NCI-H2029 treated with DMSO at 0.1 percent for 48 hours (cell line): ENCODE measurements around the gene MICALL1.

ENCODE experiments used
- DNase-seq: peaks from one replicate; lab custom pipeline; 2025; lab: John Stamatoyannopoulos, UW

MICALL1 gene

GRCh38 chr22:37906364-37907008, 389 bp downstream of the MICALL1 start:
- no peak for DNase-seq

GRCh38 chr22:37907036-37907954, 1.2 kb downstream of the MICALL1 start:
- DNase-seq: no peak

GRCh38 chr22:37909766-37910165, 3.7 kb downstream of the MICALL1 start:
- DNase-seq: no peak

GRCh38 chr22:37910890-37911672, 5.0 kb downstream of the MICALL1 start:
- no peak for DNase-seq

- DNase-seq: no peak
Measured at GRCh38 chr22:37911697-37912096, 5.6 kb downstream of the MICALL1 start.

- DNase-seq: no peak
Measured at GRCh38 chr22:37912171-37912570, 6.1 kb downstream of the MICALL1 start.

- DNase-seq: no peak
Measured at GRCh38 chr22:37913233-37913721, 7.2 kb downstream of the MICALL1 start.

GRCh38 chr22:37916311-37916710, 10.2 kb downstream of the MICALL1 start:
- DNase-seq: no peak

- no peak for DNase-seq
Measured at GRCh38 chr22:37917874-37918548, 11.9 kb downstream of the MICALL1 start.

- no peak for DNase-seq
Measured at GRCh38 chr22:37918580-37919270, 12.6 kb downstream of the MICALL1 start.

- DNase-seq: no peak
Measured at GRCh38 chr22:37920126-37920525, 14.0 kb downstream of the MICALL1 start.

- no peak for DNase-seq
Measured at GRCh38 chr22:37922191-37922590, 16.1 kb downstream of the MICALL1 start.

- no peak for DNase-seq
Measured at GRCh38 chr22:37923927-37924326, 17.8 kb downstream of the MICALL1 start.

GRCh38 chr22:37924386-37925065, 18.4 kb downstream of the MICALL1 start:
- DNase-seq: no peak

GRCh38 chr22:37925330-37925729, 19.2 kb downstream of the MICALL1 start:
- no peak for DNase-seq

- DNase-seq: no peak
Measured at GRCh38 chr22:37925767-37926166, 19.7 kb downstream of the MICALL1 start.

GRCh38 chr22:37926358-37926757, 20.3 kb downstream of the MICALL1 start:
- no peak for DNase-seq

- DNase-seq: no peak
Measured at GRCh38 chr22:37926771-37927636, 20.9 kb downstream of the MICALL1 start.

GRCh38 chr22:37927637-37927936, 21.5 kb downstream of the MICALL1 start:
- no peak for DNase-seq

- no peak for DNase-seq
Measured at GRCh38 chr22:37929390-37929789, 23.3 kb downstream of the MICALL1 start.
